GM12891 (cell line): ENCODE data around the gene GOLM1.

ENCODE experiments used
- POLR2A ChIP-seq: IDR thresholded peaks from 2 replicates; pipeline ENCODE4 v1.6.1; 2011; ENCODE audit warnings: low read depth, low read length, control low read depth
- POLR2AphosphoS5 ChIP-seq: IDR thresholded peaks from 2 replicates; pipeline ENCODE4 v1.6.1; 2011; ENCODE audit warnings: low read depth, low read length, control low read depth
- POU2F2 ChIP-seq: IDR thresholded peaks from 2 replicates; pipeline ENCODE4 v1.6.1; 2011; ENCODE audit warnings: low read depth, mild to moderate bottlenecking, control low read depth, low read length, moderate library complexity
- TAF1 ChIP-seq: IDR thresholded peaks from 2 replicates; pipeline ENCODE4 v1.6.1; 2011; ENCODE audit warnings: low read depth, low read length, control low read depth

GRCh38 chr9:86069206-86069869 is 30.0 kb downstream of the GOLM1 start:
- no peak for TF ChIP-seq POLR2A
- no peak for TF ChIP-seq POU2F2
- no peak for TF ChIP-seq TAF1
- no peak for TF ChIP-seq POLR2AphosphoS5
